ENCODE results near the gene TEPSIN.

DNA sequence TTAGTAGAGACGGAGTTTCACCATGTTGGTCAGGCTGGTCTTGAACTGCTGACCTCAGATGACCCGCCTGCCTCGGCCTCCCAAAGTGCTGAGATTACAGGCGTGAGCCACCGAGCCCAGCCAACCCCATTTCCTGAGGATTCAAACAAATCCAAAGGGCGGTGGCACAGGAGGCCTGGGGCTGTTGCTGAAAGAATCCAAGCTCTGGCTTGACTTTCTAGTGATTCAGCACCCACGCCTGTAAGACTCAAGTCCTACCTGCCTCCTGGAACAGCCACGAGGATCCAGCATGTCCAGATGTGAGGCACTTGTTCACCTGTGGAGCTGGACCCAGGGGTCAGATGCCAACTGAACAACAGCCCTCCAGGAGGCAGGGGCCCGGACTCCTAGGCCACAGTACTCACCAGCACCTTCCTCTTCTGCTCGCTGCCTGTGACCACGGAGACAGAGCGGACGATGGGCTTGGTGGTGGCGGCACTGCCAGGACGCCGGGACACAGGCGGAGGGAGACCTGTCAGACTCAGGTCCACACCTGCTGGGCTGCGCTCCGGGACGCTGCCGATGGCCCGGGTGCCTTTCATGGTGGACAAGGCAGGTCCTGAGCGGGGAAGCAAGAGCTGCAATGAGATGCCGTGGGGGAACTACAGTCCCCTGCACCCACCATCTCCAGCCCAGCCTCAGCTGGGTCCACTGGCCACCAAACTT, 19.2 kb downstream of the TEPSIN start:
- TF ChIP-seq, protein P1, sequence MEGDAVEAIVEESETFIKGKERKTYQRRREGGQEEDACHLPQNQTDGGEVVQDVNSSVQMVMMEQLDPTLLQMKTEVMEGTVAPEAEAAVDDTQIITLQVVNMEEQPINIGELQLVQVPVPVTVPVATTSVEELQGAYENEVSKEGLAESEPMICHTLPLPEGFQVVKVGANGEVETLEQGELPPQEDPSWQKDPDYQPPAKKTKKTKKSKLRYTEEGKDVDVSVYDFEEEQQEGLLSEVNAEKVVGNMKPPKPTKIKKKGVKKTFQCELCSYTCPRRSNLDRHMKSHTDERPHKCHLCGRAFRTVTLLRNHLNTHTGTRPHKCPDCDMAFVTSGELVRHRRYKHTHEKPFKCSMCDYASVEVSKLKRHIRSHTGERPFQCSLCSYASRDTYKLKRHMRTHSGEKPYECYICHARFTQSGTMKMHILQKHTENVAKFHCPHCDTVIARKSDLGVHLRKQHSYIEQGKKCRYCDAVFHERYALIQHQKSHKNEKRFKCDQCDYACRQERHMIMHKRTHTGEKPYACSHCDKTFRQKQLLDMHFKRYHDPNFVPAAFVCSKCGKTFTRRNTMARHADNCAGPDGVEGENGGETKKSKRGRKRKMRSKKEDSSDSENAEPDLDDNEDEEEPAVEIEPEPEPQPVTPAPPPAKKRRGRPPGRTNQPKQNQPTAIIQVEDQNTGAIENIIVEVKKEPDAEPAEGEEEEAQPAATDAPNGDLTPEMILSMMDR (IDR thresholded peaks at IDR 0.05) = no peak
- TF ChIP-seq POLR2AphosphoS5 (IDR thresholded peaks at IDR 0.05) = no peak
- no peak for TF ChIP-seq POLR2A (IDR thresholded peaks at IDR 0.05)
